Activated T-cell treated with anti-CD3 and anti-CD28 coated beads, Interleukin-2, amount 50 U/mL, for 4 hours (primary cell): Measurements from ENCODE around the gene VSTM4. TPM values are rescaled to one million over a fixed set of nuclear protein-coding genes. Genes with fewer than 3 reads are reported as not detected.

Experiments
- ATAC-seq, 2 donors: fragments of 200-7000 bp; cut with Tn5 transposase; one replicate each; pipeline ENCODE4 v1.10.0; 2021
- DNase-seq: peaks from one replicate; pipeline ENCODE4 v3.0.0-alpha.2; 2020
- H3K27me3 Mint-ChIP-seq: one replicate; pipeline ENCODE4 v1.8.0; 2021; ENCODE audit warnings: low read depth, mixed read lengths
- H3K36me3 Mint-ChIP-seq: one replicate; pipeline ENCODE4 v1.8.0; 2022; ENCODE audit warnings: mixed read lengths; ENCODE audit not compliant: insufficient read depth
- H3K4me1 Mint-ChIP-seq: one replicate; pipeline ENCODE4 v1.8.0; 2021; ENCODE audit warnings: low read depth, mixed read lengths
- H3K4me3 Mint-ChIP-seq: one replicate; pipeline ENCODE4 v1.8.0; 2021; ENCODE audit warnings: mild to moderate bottlenecking, moderate library complexity, mixed read lengths
- H3K9me3 Mint-ChIP-seq: one replicate; pipeline ENCODE4 v1.8.0; 2021; ENCODE audit warnings: mixed read lengths
- total RNA-seq, 3 donors: library from RNA; stranded (reverse); gene quantifications; one replicate each; pipeline ENCODE4 v1.2.1, GENCODE V29; 2021

VSTM4 gene
- total RNA-seq, 3 donors from 2014 or later, result 0.08 to 0.19 (median 0.18) TPM

GRCh38 chr10:49070701-49071100 lies 44.6 kb downstream of the VSTM4 start:
- Mint-ChIP-seq H3K4me1 (no peaks in the 10 kb centered on the region), H3K9me3 (no peaks in the 10 kb centered on the region), H3K4me3 (no peak overlapping the region), H3K27me3 (no peaks in the 10 kb centered on the region), H3K36me3 (no peaks in the 10 kb centered on the region)
- no peak for ATAC-seq
- no peak for DNase-seq

DNA sequence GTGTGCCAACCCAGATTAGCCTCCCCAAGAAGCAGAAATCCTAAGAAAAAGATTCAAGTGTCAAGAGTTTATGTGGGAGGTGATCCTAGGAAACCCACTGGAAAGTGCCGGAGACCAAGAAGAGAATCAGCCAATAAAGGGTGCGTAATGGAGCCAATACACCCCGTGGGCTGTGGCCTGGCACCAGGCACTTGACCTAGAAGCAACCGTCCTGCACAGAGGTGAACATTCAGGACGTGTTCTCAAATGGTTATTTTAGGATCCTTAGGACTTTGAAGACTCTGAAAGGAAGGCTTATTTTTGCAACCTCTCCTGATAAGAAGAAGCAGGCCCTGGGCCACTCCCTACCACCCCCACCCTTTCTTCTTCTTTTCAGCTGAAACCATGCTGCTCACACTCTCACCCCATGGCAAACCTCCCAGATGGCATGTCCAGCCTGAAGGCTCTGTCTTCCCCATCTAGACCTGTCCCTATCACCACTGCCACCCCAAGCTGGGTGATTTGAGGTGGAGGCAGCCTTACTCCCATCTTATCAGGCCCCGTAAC lies 46.6 kb downstream of the VSTM4 start:
- DNase-seq (no peak), ATAC-seq (no peak)
- Mint-ChIP-seq H3K36me3 (no peaks in the 10 kb centered on the region), H3K4me3 (no peak overlapping the region), H3K9me3 (no peaks in the 10 kb centered on the region), H3K4me1 (no peaks in the 10 kb centered on the region), H3K27me3 (peaks cover 5% of the 10 kb centered on the region)

- peaks cover 3% of the 10 kb centered on the region for H3K9me3 Mint-ChIP-seq
- peaks cover 5% of the 10 kb centered on the region for H3K27me3 Mint-ChIP-seq
- H3K36me3 Mint-ChIP-seq, result no peaks in the 10 kb centered on the region
- ATAC-seq (no peak), DNase-seq (no peak)
- H3K4me3 Mint-ChIP-seq, result no peak overlapping the region
- no peaks in the 10 kb centered on the region for H3K4me1 Mint-ChIP-seq
Observed at GRCh38 chr10:49068209-49068608, 47.1 kb downstream of the VSTM4 start.

GRCh38 chr10:49066944-49067730 lies 48.2 kb downstream of the VSTM4 start:
- Mint-ChIP-seq H3K4me1 (no peaks in the 10 kb centered on the region), H3K36me3 (no peaks in the 10 kb centered on the region), H3K9me3 (peaks cover 10% of the 10 kb centered on the region), H3K27me3 (peaks cover 5% of the 10 kb centered on the region), H3K4me3 (no peak overlapping the region)
- DNase-seq (no peak), ATAC-seq (no peak)

- DNase-seq (no peak), ATAC-seq (no peak)
- no peaks in the 10 kb centered on the region for H3K36me3 Mint-ChIP-seq
- peaks cover 5% of the 10 kb centered on the region for H3K27me3 Mint-ChIP-seq
- H3K9me3 Mint-ChIP-seq, result peaks cover 18% of the 10 kb centered on the region
- H3K4me1 Mint-ChIP-seq, result no peaks in the 10 kb centered on the region
- H3K4me3 Mint-ChIP-seq, result no peak overlapping the region
Observed at GRCh38 chr10:49062229-49062628, 53.1 kb downstream of the VSTM4 start.

DNA sequence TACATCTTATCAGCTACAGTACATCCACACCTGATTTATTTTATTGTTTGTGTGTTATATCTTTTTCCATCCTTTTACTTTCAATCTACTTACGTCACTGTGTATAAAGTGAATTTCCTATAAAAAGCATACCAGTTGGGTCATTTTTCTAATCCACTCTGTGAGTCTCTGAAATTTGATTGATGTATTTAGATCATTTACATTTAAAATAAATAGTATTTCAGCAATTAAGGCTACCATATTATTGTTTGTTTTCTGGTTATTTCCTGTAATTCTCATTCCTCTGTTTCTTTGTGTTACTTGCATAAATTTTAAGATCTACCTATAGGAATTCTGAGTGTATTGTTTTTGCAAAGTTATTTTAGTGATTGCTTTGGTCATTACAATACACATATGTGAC lies 53.7 kb downstream of the VSTM4 start:
- Mint-ChIP-seq H3K9me3 (peaks cover 18% of the 10 kb centered on the region), H3K4me1 (no peaks in the 10 kb centered on the region), H3K27me3 (peaks cover 5% of the 10 kb centered on the region), H3K4me3 (no peak overlapping the region), H3K36me3 (no peaks in the 10 kb centered on the region)
- DNase-seq (no peak), ATAC-seq (no peak)

- Mint-ChIP-seq H3K9me3 (peaks cover 18% of the 10 kb centered on the region), H3K27me3 (peaks cover 5% of the 10 kb centered on the region), H3K4me3 (no peak overlapping the region), H3K36me3 (no peaks in the 10 kb centered on the region), H3K4me1 (no peaks in the 10 kb centered on the region)
- DNase-seq (no peak), ATAC-seq (no peak)
Observed at GRCh38 chr10:49058463-49059255, 56.7 kb downstream of the VSTM4 start.

DNA sequence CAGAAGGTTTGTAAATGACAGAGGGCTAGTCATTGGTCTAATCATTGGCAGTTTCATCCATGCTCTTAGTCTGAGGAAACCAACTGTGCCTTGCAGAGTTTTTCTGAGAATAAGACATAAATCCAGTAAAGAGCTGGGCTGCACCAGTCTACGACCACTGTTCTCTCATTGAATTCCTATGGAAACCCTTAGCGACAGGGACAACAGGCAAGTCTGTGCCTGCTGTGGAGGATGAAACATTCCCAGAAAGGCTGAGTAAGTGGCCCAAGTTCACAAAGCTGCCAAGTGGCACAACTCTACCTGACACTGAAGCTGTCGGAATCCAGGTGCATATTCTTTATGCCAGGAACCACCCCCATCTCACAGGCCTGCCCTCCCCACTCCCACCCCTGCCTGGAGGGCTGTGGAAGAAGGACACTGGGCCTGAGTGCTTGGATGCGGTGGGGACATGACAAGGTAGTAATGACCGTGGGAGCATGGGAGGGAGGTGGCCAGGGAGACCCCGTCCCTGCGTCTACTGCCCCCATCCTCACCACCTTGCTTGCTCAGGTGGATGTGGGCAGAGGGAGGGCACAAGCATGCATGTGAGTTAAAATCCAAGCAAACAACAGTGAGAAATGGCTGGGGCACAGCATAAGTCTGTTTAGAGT lies 58.0 kb downstream of the VSTM4 start:
- Mint-ChIP-seq H3K9me3 (peaks cover 10% of the 10 kb centered on the region), H3K36me3 (no peaks in the 10 kb centered on the region), H3K4me3 (no peak overlapping the region), H3K27me3 (peaks cover 5% of the 10 kb centered on the region), H3K4me1 (no peaks in the 10 kb centered on the region)
- no peak for ATAC-seq
- DNase-seq, result no peak

DNA sequence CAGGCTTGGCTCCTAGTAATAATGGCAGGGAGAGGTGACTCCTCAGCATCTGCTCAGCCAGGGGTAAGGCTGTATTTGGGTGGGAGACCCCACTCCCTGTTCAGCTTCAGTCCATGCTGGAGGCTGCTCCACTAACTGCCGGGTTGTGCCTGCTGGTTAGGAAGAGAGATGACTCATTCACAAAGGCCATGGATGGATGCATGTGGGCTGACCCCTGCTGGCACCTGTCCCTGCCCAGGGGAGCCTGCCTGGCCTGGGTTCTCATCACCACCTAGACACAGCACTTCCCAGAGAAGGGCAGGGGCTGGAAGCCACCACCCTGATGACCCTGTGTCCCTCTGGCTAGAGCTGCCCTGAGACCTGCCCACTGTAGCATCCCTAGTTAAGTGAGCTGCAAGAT lies 59.0 kb downstream of the VSTM4 start:
- no peak for ATAC-seq
- DNase-seq, result no peak
- Mint-ChIP-seq H3K27me3 (peaks cover 5% of the 10 kb centered on the region), H3K36me3 (no peaks in the 10 kb centered on the region), H3K4me3 (no peak overlapping the region), H3K4me1 (no peaks in the 10 kb centered on the region), H3K9me3 (peaks cover 2% of the 10 kb centered on the region)

DNA sequence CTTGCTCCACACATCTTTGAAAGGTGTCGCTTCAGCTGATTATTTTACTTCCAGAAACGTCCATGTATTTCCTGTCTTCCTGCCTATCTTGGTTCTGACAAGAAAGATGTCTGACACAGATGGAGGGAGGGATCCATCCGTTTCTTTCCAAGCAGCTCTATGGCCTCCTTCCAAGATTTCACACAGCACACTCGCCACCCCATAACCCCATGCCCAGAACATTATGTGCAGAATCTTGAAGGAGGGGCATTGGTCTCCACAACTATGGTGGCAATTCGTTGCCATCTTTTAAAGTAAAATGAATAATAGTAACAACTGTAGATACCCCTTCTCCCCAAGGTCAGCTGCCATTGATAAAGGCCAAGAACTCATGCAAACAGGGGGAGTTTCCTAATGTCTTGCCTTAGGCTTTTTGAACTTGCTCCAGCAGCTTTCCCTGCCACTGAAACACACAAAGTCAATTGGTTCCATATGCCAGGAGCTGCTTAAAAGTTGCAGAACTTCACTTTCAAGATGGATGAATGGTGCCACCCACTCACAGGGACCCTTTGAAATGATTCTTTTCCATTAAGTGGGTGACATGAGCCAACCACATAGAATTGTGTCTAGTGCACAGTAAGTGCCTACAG lies 60.0 kb downstream of the VSTM4 start:
- ATAC-seq (no peak), DNase-seq (no peak)
- Mint-ChIP-seq H3K4me3 (no peak overlapping the region), H3K27me3 (peaks cover 7% of the 10 kb centered on the region), H3K36me3 (no peaks in the 10 kb centered on the region), H3K9me3 (no peaks in the 10 kb centered on the region), H3K4me1 (no peaks in the 10 kb centered on the region)

DNA sequence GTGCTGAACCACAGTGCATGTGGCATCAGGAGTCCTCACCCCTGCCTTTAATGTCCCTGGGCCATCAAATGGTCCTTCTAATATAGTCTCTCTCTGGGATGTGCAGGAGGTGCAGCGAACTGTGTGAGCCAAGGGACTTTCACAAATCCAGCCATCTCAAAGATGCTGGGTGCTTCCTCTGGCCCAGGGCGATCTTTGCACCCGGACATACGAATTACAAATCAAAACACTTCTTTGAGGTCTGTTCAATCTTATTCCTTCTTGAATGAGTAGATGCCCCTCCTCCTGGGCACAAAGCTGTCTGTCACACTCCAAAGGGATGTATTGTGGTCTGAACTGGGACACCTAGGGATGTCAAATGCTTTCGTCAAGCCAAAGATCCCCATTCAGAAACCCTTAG lies 60.6 kb downstream of the VSTM4 start:
- DNase-seq, result no peak
- no peaks in the 10 kb centered on the region for H3K36me3 Mint-ChIP-seq

GRCh38 chr10:49053998-49054692 lies 61.2 kb downstream of the VSTM4 start:
- Mint-ChIP-seq H3K4me3 (no peak overlapping the region), H3K4me1 (no peaks in the 10 kb centered on the region), H3K27me3 (peaks cover 7% of the 10 kb centered on the region), H3K9me3 (no peaks in the 10 kb centered on the region), H3K36me3 (no peaks in the 10 kb centered on the region)
- no peak for ATAC-seq
- DNase-seq, result no peak

More for the DNA sequence above, 60.6 kb downstream of the VSTM4 start:
- Mint-ChIP-seq H3K4me3 (no peak overlapping the region), H3K4me1 (no peaks in the 10 kb centered on the region), H3K9me3 (no peaks in the 10 kb centered on the region), H3K27me3 (peaks cover 7% of the 10 kb centered on the region)
- ATAC-seq, result no peak

- H3K36me3 Mint-ChIP-seq, result no peaks in the 10 kb centered on the region
- H3K4me3 Mint-ChIP-seq, result no peak overlapping the region
- peaks cover 7% of the 10 kb centered on the region for H3K27me3 Mint-ChIP-seq
- ATAC-seq (no peak), DNase-seq (no peak)
- no peaks in the 10 kb centered on the region for H3K4me1 Mint-ChIP-seq
- H3K9me3 Mint-ChIP-seq, result no peaks in the 10 kb centered on the region
Observed at GRCh38 chr10:49053053-49053997, 62.0 kb downstream of the VSTM4 start.
